BLaER1 treated with 17β-estradiol and CSF1 and Interleukin-3, amounts not matched to agents 10 nM and 100 nM (cell line): ENCODE results near the gene CPA3.

ENCODE experiments used
- H3K27ac ChIP-seq, 11 experiments: shearing (Covaris generic); formaldehyde crosslinking; 2 replicates each; pipeline ENCODE4 v1.8.1; 2022
- H3K27me3 ChIP-seq, 11 experiments: shearing (Covaris generic); formaldehyde crosslinking; 2 replicates each; pipeline ENCODE4 v1.8.1; 2022
- H3K36me3 ChIP-seq, 11 experiments: shearing (Covaris generic); formaldehyde crosslinking; 2 replicates each; pipeline ENCODE4 v1.8.1; 2022
- H3K4me1 ChIP-seq, 10 experiments: shearing (Covaris generic); formaldehyde crosslinking; 2 replicates each; pipeline ENCODE4 v1.8.1; 2022
- H3K4me2 ChIP-seq, 11 experiments: shearing (Covaris generic); formaldehyde crosslinking; 2 replicates each; pipeline ENCODE4 v1.8.1; 2022
- H3K4me3 ChIP-seq, 10 experiments: shearing (Covaris generic); formaldehyde crosslinking; 2 replicates each; pipeline ENCODE4 v1.8.1; 2022
- H3K9ac ChIP-seq, 11 experiments: shearing (Covaris generic); formaldehyde crosslinking; 2 replicates each; pipeline ENCODE4 v1.8.1; 2022
- H3K9me3 ChIP-seq, 11 experiments: shearing (Covaris generic); formaldehyde crosslinking; replicated peaks in 1 of 11; 2 replicates each; pipeline ENCODE4 v1.8.1; 2022
- H4K20me1 ChIP-seq, 11 experiments: shearing (Covaris generic); formaldehyde crosslinking; 2 replicates each; pipeline ENCODE4 v1.8.1; 2022
- Cebpa-rat ChIP-seq, 11 experiments: shearing (Covaris generic); IDR thresholded peaks; 2 replicates each; pipeline ENCODE4 v1.8.1; 2022

The CPA3 gene

DNA sequence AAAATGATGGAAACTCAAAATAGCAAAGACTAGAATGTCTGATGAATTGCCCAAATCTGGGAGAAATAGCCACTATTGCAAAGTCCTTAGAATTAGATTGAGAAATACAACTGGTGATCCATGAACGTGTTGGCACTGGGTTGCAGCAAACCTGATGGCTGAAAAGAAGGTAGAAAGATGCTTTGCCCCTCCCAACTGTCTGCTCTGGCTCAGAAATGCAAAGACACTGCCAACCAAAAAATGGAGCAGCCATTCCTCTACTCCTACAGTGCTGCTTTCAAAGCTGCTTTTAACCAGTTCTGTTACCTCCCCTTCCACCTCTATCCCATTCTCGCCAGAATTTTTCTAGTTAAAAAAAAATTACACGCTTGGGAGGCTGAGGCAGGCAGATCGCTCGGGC lies 60.7 kb downstream of the CPA3 start:
- no peaks in the 10 kb centered on the region for H3K27me3 ChIP-seq
- TF ChIP-seq Cebpa-rat (IDR thresholded peaks at IDR 0.05) = no peak
- H3K4me1 ChIP-seq = no peaks in the 10 kb centered on the region
- H3K4me3 ChIP-seq = no peak overlapping the region
- H3K4me2 ChIP-seq = no peak overlapping the region
- no peaks in the 10 kb centered on the region for H3K36me3 ChIP-seq
- H3K9ac ChIP-seq = no peak overlapping the region
- no peak overlapping the region for H3K27ac ChIP-seq
- peaks cover 0 to 2% (median 0%) of the 10 kb centered on the region in 11 experiments; a peak in 2 of 22 replicates for H3K9me3 ChIP-seq
- H4K20me1 ChIP-seq = no peaks in the 10 kb centered on the region

DNA sequence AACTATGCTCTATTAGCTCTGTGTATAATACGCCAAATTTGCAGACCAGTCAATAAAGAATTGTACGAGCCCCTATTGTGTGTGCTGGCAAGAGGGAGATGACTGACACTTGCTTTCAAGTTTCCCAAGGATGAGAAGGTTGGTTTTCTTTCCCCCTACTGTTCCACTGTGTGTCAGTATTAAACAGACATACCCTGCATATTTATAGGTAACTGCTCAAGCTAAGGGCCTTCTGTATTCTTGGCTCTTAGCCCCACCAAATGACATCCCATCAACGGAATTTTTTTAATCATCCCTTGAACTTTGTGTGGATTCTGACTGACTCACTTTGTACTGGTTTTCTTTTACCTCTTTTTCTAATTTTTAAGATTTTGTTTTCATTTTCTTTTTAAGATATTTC lies 65.7 kb downstream of the CPA3 start:
- Histone ChIP-seq H3K4me1 (no peaks in the 10 kb centered on the region), H3K9me3 (no peaks in the 10 kb centered on the region), H3K27me3 (no peaks in the 10 kb centered on the region), H4K20me1 (no peaks in the 10 kb centered on the region), H3K36me3 (no peaks in the 10 kb centered on the region), H3K27ac (no peak overlapping the region), H3K9ac (no peak overlapping the region), H3K4me3 (no peak overlapping the region), H3K4me2 (no peak overlapping the region)
- TF ChIP-seq Cebpa-rat (IDR thresholded peaks at IDR 0.05) = no peak

DNA sequence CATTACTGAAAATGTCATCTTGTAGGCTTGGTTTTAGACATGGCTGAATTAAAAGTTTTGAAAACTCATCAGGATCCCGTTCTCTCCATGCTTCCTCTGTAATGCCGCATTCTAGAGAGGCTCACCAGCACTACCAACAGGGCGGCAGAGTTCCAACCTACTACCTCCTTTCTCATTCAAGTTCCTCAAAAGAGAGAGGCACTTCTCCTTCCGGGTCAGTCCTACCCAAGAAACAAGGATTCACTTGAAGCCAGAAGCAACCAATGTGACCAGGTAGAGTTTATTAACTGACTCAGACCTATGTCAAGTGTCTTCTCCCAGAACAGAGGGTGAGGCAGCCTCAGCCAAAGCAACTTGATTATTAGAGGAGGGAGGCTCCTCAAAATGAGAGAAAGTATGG lies 66.5 kb downstream of the CPA3 start:
- Histone ChIP-seq H3K27ac (no peak overlapping the region), H3K27me3 (no peaks in the 10 kb centered on the region), H3K4me2 (no peak overlapping the region), H3K4me1 (no peaks in the 10 kb centered on the region), H3K4me3 (no peak overlapping the region), H3K9ac (no peak overlapping the region), H3K9me3 (no peaks in the 10 kb centered on the region), H3K36me3 (no peaks in the 10 kb centered on the region), H4K20me1 (no peaks in the 10 kb centered on the region)
- TF ChIP-seq Cebpa-rat (IDR thresholded peaks at IDR 0.05) = no peak

DNA sequence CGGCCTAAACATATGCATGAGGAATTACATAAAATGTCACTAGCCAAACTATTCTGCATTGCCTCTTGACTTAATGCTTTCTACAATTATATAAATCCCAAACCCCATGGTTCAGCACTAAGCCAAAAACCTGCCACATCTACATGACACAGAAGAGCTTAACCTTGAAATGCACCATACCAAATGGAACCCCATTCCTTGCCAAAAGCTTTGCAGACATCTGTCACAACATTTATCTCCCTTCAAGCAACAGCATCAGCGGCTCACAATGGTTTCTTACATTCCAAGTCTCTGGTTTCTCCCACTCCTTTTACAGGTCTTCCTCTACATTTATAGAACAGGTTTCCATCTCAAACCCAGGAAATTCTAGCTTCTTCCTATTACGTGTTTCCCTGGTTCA lies 67.9 kb downstream of the CPA3 start:
- no peak for TF ChIP-seq Cebpa-rat (IDR thresholded peaks at IDR 0.05)
- Histone ChIP-seq H3K36me3 (no peaks in the 10 kb centered on the region), H3K27ac (no peak overlapping the region), H3K27me3 (no peaks in the 10 kb centered on the region), H3K4me2 (no peak overlapping the region), H3K4me1 (no peaks in the 10 kb centered on the region), H4K20me1 (no peaks in the 10 kb centered on the region), H3K9ac (no peak overlapping the region), H3K4me3 (no peak overlapping the region), H3K9me3 (no peaks in the 10 kb centered on the region)

DNA sequence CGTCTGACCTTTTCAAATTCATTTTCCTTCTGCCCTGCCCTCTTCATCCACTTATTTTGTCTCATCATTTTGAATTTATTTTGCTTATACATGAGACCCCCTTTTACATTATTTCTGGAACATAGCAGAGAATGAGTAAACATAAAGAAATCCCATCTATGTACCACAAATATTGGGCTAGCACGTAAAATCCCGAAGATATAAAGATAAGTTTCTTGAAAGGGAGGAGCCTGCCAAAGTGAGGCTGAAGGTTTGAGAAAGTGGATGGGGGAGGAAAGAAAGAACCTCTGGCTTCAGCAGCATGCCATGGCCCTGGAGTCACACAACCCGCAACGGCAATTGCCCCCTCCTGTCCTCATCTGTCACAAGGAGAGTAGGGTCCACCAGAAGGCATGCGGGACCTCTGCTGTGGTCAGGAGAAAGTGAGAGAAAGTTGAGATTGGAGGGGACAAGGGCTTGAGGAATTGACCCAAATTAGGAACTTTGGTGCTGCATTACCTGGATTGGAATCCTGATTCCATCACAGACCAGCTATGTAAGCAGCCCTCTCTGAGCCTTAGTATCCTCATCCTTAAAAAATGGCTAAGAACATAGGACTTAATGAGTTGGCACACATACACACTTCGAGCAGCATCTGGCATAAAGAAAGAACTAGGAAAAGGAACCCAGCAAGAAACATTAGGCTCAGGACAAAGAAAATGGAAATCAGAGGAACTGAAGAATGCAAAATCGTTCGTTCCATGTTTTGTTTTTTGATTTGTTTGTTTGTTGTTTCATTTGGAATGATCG lies 72.6 kb downstream of the CPA3 start:
- TF ChIP-seq Cebpa-rat (IDR thresholded peaks at IDR 0.05) = no peak
- Histone ChIP-seq H3K36me3 (no peaks in the 10 kb centered on the region), H3K27me3 (no peaks in the 10 kb centered on the region), H3K4me3 (no peak overlapping the region), H3K4me2 (no peak overlapping the region), H4K20me1 (no peaks in the 10 kb centered on the region), H3K9ac (no peak overlapping the region), H3K27ac (no peak overlapping the region), H3K9me3 (no peaks in the 10 kb centered on the region), H3K4me1 (no peaks in the 10 kb centered on the region)

DNA sequence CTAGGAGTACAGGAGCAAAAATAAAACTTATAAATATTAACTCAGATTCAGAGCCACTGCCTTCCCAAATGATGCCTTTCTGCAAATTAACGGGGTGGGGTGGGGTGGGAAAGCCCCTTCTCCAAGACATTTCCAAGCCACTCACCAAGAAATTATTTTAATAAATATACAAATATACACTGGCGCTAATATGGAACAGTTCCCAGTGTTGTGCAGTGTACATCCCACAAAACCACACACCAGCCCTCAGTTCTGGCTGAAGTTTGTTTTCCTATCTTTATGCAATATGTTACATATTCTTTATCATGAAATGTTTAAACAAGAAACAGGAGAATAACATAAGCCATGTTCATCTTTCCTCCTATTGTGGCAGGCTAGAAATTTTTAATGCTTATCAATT lies 73.2 kb downstream of the CPA3 start:
- Histone ChIP-seq H3K4me3 (no peak overlapping the region), H3K9ac (no peak overlapping the region), H3K4me2 (no peak overlapping the region), H3K9me3 (no peaks in the 10 kb centered on the region), H4K20me1 (no peaks in the 10 kb centered on the region), H3K36me3 (no peaks in the 10 kb centered on the region), H3K27me3 (no peaks in the 10 kb centered on the region), H3K4me1 (no peaks in the 10 kb centered on the region), H3K27ac (no peak overlapping the region)
- TF ChIP-seq Cebpa-rat (IDR thresholded peaks at IDR 0.05) = no peak

DNA sequence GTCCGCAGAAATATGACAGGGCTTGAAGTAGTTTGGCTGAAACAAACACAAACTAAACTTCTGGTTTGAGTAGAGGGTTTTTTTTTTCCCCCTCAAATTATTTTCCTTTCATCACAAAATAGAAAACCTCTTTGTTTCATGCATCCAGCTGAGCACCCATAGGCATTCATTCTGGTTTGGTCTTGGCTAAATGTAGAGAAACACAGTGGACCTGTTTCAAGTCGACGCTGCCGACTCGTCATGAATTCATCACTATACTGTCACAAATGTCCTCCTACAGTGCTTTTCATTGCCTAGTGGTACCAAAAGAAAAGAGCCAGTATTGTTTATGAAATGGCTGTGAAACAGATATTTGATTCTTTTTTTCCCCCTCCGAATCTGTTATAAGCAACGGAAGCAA lies 73.8 kb downstream of the CPA3 start:
- H3K27me3 ChIP-seq = no peaks in the 10 kb centered on the region
- H3K9me3 ChIP-seq = no peaks in the 10 kb centered on the region
- H3K4me1 ChIP-seq = no peaks in the 10 kb centered on the region
- H3K4me3 ChIP-seq = no peak overlapping the region
- no peak overlapping the region for H3K4me2 ChIP-seq
- no peaks in the 10 kb centered on the region for H4K20me1 ChIP-seq
- H3K9ac ChIP-seq = no peak overlapping the region
- H3K27ac ChIP-seq = no peak overlapping the region
- no peaks in the 10 kb centered on the region for H3K36me3 ChIP-seq
- no peak for TF ChIP-seq Cebpa-rat (IDR thresholded peaks at IDR 0.05)

DNA sequence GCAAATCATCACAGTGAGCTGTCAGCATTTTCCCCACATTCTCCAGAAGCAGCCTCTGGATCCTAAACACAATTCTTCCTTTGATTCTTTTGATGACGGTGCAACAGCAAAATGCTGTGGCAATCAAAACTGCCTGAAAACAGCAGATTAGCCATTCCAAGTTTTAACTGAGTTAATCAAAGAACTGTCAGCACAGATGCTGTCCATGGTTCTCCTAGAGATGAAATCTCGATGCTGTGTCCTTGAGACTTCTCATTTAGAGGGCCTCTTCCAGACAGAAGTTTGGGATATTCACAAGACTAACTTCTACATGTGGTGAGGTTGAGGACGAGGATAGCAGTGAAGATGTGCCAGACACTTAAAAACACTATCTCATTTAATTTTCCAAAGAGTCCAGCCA lies 75.9 kb downstream of the CPA3 start:
- Histone ChIP-seq H3K4me2 (no peak overlapping the region), H3K4me3 (no peak overlapping the region), H4K20me1 (no peaks in the 10 kb centered on the region), H3K36me3 (no peaks in the 10 kb centered on the region), H3K9ac (no peak overlapping the region), H3K27ac (no peak overlapping the region), H3K4me1 (no peaks in the 10 kb centered on the region), H3K9me3 (no peaks in the 10 kb centered on the region), H3K27me3 (no peaks in the 10 kb centered on the region)
- no peak for TF ChIP-seq Cebpa-rat (IDR thresholded peaks at IDR 0.05)

DNA sequence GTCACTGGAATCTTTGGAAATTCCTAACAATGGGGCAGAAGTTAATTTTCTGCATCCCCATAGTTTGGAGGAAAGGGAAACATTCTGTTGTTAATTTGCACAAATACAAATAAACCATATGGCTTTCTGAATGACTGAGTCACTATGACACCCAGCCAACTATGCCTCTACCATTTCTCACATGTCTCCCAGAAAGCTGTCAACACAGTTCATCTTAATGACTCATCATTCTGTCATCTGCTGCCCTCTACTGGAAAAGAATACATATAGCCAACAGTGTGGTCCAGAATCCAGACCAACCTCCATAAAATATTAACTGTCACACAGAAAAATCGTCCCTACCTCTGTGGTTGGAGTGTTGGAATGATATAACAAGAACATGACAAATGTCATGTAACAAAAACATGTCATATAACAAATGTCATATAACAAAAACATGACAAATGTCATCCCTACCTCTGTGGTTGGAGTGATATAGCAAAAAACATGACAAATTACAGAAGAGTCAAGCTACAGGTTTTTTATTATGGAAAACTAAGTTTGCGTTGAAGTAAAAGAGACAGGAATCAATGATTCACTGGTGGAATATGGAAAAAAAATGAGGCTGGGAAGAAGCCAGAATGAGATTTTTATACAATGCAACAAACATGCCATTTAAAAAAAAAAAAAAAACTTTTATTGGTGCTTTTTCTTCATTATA lies 78.6 kb downstream of the CPA3 start:
- H3K4me1 ChIP-seq = no peaks in the 10 kb centered on the region
- H3K9me3 ChIP-seq = no peaks in the 10 kb centered on the region
- H3K4me3 ChIP-seq = no peak overlapping the region
- no peaks in the 10 kb centered on the region for H3K27me3 ChIP-seq
- H3K27ac ChIP-seq = peak overlapping the region in 1 of 11 experiments; percentile 46; a peak in 1 of 22 replicates
- no peak for TF ChIP-seq Cebpa-rat (IDR thresholded peaks at IDR 0.05)
- H3K9ac ChIP-seq = no peak overlapping the region
- H3K36me3 ChIP-seq = no peaks in the 10 kb centered on the region
- no peak overlapping the region for H3K4me2 ChIP-seq
- H4K20me1 ChIP-seq = no peaks in the 10 kb centered on the region

DNA sequence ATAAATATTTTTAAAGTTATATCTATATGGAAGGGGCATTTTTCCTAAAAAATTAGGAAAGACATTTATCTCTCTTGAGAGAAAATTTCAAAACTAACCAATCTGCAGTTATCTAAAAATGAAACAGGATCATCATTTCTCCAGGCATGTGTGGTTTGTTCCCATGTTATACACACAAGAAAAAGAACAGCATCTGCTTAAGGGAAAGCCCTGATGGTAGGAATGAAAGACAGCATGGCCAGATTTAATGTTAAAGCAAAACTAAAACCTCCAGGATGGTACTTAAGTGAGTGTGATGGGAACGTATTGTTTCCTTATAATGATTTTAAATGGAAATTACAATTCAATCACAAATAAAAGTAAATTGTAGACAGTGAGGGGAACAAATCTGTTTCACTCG lies 80.0 kb downstream of the CPA3 start:
- Histone ChIP-seq H4K20me1 (no peaks in the 10 kb centered on the region), H3K9me3 (no peaks in the 10 kb centered on the region), H3K27me3 (no peaks in the 10 kb centered on the region), H3K27ac (no peak overlapping the region), H3K36me3 (no peaks in the 10 kb centered on the region), H3K9ac (no peak overlapping the region), H3K4me2 (no peak overlapping the region), H3K4me1 (no peaks in the 10 kb centered on the region), H3K4me3 (no peak overlapping the region)
- no peak for TF ChIP-seq Cebpa-rat (IDR thresholded peaks at IDR 0.05)
